GM21526 (cell line): ENCODE results near the gene CSTB.

Experiments
- ATAC-seq: cut with Tn5 transposase; IDR thresholded peaks from one replicate; pipeline ENCODE4 v1.9.1; 2021; ENCODE audit warnings: moderate library complexity; ENCODE audit not compliant: unreplicated experiment, low FRiP score

Gene CSTB

DNA sequence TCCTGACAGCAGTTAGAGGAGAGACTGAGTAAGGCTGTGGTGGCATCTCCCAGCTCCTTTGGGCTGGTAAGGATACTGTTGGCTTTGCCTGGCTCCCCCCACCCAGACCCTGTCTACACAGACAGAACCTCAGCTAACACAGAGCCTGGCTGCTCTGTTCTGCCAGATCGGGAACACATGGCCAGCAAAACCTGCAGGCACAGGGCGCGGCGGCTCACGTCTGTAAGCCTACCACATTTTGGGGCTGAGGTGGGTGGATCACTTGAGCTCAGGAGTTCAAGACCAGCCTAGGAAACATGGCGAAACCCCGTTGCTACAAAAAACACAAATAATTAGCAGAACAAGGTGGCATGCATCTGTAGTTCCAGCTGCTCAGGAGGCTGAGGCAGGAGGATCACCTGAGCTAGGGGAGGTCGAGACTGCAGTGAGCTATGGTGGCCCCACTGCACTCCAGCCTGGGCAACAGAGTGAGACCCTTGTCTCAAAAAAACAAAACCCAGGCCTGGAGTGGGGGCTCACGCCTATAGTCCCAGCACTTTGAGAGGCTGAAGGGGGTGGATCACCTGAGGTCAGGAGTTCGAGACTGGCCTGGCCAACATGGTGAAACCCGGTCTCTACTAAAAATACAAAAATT, 6.7 kb downstream of the CSTB start:
- no peak for ATAC-seq

DNA sequence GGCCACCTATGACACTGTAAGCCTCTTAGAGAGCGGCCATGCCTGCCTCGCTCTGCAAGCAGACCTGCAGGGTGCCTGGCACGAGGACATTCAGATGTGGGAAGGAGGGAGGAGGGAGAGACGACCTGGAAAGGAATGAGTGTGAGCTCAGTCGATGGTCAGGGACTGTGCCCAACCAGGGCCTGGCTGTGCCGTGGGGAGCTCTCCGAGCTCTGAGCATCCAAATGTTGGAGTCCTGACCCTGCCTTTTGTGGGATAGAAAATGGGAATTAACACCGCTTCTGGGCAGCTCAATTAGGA, 7.3 kb downstream of the CSTB start:
- no peak for ATAC-seq

DNA sequence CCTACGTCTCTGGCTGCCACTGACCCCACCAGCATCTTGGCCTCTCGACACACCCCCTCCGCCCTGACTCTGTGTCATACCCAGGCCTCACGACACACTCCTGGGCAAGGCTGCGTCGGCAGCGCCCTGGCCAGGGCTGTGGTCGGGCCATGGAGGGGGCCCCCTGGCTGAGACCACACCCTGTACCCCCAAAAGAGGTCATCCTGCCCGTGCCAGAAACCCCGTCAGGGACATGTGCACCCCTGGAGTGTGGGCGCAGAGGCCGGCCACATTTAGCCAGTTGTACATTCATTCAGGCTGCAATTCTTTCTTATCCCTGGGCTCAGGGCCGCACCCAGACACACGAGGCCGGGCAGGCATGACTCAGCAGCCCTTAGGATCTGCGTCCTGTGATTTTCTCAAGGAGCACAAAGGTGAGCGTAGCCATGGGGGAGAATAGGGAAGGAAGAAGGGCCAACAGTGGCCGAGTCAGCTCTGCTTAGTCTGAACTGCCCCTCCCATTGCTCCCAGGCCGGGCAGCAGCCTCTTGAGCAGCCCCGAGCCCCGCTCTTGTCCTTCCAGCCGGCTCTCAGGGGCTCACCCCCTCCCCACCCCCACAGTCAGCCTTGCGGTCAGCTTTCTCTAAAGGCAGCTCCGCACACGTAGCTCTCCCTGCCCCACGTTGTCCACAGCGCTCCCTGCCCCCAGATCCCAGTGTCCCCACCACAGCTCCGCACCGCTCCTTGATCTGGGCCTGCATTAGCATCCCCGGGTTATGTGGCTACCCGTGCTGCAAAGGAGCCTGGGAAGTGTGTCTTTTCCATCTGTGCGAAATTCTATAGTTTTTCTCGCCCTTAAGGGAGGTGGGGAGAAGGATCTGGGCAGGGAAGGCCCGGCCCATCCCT, 7.9 kb downstream of the CSTB start:
- ATAC-seq, result no peak

DNA sequence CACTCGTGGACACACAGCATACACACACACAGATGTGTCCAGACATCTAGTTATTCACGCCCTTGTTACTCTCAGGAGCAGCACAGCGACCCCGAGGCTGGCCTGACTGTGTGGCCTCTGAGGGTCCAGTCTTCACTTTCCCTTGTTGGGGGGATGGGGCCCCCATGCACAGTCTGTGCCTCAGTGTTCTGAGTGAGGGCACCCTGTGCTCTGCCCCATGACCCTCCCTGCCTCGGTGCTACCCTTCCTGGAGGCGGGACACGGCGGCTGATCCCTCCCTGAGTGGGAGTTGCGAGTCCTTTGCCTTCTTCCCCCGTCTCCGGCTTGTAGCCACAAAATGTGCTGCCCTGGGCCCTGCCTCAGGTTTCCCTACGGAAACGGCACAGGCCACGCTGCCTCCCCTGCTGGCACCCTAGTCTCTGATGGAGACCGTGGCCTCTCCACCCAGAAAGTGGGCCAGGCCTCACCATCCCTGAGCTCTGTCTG, 8.6 kb downstream of the CSTB start:
- ATAC-seq, result no peak

DNA sequence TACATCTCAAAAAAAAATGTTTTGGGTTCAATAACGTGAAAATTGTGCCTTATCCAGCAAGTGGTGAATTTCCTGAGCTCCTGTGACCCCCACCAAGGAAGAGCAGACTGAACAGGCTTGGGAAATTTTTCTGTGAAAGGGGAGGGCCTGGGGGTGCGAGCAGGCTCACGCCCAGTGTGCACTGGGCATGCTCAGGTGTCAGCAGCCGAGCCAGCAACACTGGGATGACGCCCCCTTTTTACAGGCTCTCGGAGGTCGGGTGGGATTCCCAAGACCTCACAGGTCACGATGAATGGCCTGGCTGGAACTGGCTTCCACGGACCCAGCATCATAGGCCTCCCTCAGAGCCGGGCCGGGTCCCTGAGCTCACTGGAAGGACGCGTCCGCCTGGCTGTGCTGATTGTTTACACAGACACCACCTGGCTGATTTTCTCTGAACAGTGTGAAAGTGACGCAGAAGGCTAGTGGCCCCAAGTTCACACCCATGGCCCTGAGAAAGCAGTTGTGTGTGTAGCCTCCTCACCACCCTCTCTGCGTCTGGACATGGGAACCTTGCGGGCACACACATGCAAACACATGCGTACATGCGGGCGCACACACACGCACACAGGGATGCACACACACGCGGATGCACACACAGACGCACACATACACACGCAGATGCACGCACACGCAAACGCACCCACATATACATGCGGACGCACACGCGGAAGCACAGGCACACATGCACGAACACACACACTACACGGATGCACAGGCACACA, 9.2 kb downstream of the CSTB start:
- ATAC-seq, result no peak

DNA sequence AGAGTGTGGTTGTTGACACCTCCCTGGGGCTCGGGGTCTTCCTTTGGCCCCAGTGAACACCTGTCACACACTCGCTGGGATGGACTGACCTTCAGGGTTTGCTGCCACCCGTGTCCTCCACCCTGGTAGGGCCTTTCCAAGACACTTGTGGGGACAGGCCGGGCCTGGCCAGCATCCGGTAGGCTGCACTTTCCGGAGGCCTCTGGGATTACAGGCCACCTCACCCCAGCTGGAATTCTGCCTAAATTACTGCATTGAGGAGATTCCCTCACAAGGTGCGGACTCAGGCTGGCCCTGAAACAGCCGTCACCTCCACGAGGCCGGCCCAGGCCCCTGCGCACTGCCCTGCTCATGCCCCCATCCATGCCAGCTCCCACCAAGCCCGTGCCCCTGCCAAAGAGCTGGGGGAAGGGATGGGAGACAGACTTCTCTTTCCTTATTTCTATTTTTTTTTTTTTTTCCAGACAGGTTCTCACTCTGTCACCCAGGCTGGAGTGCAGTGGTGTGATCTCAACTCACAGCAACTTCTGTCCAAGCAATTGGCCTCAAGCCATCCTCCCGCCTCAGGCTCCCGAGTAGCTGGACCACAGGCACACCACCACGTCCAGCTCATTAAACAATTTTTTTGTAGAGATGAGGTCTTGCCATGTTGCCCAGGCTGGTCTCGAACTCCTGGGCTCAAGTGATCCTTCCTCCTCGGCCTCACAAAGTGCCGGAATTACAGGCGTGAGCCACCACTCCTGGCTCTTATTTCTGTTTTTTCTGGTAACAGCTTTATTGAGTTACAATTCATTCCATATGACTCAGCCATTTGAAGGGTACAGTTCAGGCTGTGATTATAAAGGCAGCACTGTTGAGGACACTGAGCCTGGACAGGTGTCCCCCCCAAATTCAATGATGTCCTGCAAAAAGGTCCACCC, 11.3 kb downstream of the CSTB start:
- no peak for ATAC-seq

DNA sequence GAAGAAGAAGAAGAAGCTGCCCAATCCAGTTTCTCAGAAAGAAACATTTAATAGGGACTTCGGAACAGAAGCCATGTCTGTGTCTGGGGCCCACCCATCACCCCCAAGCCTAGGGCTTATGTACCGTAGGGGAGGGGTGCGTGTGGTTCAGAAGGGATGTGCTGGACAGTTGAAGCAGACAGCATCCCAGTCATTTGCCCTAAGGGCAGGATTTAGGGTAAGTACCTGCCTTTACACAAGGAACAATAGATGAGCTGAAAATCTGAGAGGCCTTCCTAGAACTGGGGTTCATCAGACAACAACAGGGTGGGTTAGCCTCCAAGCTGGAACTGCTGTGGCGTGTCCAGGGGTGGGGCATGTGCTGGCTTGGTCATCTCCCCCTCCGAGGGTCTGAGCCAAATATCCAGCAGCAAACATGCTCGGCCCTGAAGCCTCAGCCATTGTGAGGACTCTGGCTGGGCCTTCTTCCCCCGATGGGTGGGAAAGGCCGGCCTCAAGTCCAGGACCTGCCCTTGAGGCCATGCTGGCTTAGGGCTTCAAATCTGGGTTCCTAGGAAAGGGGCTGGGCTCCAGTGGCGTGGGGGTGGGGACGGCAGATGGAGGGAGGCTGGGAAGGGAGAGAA, 12.1 kb downstream of the CSTB start:
- ATAC-seq, result no peak

DNA sequence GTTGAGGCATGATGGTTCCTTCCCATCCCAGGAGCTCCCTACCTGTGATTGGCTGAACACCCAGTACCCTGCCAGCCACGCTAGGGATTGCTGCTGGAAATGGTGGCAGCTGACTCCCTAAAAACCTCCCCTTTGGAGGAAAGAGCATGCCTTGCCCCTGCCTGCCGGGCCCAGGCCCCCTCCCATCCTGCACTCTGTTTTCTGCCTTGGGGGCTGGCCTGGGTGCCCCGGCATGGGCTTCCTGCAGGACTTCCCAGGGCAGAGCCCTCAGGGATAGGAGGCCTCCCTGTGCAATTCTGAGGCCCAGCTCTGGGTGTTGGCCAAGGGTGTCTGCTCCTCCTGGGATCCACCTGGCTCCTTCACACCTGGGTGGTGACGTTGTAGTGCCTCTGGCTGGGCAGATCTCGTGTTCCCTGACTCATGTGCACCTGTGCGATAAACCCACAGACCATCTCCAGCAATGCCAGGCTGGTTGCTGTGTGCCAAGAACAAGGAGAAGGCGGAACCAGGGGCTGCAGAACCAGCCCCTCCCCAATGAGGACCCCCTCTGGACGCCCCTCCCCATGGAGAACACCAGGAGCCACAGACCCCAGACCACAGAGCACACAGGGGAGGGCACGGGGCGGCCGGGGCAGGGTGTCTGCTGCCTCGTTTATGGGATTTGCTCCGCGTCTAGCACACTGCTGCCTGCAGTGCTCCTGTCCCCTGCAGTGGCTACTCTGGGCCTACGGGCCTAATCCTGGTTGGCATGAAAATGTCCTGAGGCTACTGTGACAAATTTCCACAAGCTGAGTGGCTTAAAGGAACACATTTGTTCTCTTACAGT, 13.6 kb downstream of the CSTB start:
- no peak for ATAC-seq

DNA sequence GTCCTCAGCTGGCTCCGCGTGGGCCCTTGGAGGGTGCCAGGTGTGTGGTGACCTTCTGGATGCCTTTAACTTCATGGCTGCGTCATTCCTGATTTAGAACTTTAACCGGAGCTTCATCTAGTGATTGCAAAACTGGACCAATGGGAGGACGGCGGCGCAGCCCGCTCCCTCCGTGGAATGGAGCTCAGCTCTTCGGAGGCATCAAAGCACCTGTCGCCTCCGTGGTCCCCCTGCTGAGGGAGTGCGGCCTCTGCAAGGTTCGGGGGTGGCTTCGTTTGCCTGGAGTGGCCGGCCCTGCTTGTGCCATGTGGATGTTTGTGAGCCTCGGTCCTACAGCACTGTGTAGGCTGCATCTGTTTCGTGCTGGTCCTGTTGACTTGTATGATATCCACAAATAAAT, 14.2 kb downstream of the CSTB start:
- no peak for ATAC-seq

DNA sequence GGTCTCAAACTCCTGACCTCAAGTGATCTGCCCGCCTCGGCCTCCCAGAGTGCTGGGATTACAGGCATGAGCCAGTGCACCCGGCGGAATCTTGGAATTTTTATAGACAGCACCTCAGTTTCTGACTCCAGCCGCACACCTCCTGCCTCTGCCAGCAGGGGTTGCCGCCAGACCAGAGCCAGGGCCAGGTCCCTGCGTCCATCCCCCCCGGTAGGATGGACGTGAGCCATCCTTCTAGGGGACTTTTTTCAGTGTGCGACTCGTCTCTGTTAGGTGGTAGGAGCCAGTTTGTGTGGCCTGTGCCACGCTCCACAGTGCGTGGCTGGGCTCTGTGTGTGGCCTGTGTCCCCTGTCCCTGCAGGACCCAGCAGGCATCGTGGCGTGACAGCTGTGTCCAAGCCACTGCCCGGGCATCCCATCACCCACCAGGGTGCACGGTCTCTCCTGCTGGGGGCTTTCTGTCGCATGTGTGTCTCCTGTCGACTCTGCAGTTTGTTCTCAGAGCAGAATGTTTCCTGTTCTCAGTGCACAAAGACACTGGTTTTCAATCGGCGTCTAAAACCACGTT, 15.6 kb downstream of the CSTB start:
- no peak for ATAC-seq

DNA sequence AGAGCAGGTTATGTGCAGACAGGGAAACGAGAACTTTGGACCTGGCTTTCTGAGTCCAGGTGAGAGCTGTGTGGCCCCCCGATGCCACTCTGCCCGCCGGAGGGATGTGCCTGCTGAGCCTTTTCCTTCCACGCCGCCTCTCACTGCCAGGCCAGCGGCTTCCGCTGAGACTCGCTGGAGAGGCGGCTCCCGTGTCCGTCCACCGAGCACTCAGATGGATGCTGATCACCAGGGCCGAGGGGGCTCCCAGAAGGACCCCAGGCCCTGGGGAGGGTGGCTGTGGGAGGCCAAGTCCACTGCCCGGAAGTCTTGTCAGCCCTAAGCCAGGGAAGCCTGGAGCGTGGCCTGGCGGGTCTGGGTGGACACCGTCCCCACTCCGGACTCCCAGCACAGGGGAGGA, 16.5 kb downstream of the CSTB start:
- no peak for ATAC-seq

DNA sequence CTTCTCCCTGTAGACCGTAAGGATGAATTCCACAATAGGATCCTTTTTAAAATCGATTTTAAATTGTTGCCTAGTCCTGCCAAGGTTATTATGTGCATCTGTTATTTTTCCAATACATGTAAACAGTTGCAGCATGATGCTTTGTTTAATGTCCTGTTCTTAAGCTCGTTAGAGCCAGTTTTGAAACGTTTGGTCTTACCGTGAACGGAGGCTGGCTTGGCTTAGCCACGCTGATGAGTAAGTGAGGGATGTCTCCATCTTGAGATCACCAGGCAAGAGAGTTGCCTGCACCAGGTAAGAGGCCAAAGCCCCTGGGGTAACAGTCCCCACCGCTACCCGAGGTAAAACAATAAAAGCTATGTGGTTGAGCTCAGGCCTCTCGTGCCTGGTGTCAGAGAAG, 17.3 kb downstream of the CSTB start:
- ATAC-seq, result no peak

DNA sequence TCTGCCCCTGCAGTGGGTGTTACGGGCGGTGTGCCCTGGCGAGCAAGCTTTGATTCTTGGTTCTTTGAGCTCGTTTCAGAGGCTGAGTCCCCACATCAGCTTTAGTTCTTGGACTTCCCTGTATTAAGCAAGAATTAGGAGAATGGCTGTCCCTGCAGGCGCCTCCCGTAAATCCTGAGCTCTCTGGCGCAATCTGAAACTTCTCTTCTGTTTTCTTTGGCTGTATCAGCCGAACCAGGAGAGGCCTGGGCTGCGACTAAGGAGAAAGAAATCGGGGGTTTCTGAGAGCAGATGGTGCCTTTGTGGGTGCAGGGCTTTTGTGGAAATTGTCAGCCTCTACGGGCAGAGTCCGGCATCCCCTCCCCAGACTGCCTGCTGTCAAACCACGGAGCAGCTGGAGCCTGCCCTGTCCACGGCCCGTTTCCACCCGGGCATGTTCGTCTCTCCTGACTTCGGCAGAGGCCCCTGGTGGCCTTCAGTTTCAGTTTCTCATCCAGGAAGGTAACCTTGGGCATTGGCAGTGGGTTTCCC, 17.9 kb downstream of the CSTB start:
- no peak for ATAC-seq

DNA sequence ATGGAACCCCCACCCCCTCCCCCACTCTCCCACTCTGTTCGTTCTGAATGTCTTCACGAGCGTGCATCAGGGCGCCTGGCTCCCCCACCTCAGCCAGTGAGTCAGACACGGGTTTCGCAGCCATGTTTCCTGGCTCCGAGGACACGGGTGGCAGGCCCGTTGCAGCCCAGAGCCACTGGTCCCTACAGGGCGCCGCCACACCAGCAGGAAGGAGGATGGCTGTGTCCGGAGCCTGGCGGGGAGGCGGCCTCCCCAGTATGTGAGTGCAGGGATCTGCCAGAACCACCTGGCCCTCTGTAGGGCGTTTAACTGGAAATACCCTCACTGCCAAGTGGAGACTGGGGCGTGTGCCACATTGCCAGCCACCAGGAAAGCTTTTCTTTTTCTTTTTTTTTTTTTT, 18.5 kb downstream of the CSTB start:
- no peak for ATAC-seq

DNA sequence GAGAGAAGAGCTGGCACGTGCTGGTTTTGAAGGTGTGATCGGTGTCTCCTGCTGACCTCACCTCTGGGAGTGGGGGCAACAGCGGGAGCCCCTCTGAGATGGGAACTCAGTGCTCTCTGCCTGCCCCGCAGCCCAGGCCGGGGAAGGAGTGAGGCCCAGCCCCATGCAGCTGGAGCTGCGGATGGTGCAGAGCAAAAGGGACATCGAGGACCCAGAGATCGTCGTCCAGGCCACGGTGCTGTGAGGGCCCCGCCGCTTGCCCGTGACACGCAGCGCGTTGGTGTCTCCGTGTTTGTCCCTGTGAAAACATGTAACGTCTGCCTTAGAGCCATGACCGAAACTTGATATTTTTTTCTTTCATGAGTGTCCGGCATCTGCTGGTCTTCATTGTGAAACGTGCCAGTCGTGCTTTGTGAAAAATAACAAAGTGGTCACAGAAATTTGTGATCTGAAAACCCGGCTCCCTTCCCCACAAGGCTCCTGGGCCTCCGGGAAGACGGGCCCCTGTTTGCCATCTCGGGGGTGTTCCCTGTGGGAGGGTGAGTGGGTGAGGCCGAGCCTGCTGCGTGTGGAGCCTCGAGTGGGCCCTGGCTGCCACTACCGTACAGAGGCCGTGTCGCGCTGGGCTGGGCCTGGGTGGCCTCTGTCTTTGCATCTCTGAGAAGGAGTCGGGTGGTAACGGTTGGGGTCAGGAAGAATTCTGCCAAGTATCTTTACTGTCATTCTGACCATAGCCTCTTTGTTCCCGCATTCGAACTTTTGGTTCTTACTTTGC, 20.1 kb downstream of the CSTB start:
- ATAC-seq, result no peak

DNA sequence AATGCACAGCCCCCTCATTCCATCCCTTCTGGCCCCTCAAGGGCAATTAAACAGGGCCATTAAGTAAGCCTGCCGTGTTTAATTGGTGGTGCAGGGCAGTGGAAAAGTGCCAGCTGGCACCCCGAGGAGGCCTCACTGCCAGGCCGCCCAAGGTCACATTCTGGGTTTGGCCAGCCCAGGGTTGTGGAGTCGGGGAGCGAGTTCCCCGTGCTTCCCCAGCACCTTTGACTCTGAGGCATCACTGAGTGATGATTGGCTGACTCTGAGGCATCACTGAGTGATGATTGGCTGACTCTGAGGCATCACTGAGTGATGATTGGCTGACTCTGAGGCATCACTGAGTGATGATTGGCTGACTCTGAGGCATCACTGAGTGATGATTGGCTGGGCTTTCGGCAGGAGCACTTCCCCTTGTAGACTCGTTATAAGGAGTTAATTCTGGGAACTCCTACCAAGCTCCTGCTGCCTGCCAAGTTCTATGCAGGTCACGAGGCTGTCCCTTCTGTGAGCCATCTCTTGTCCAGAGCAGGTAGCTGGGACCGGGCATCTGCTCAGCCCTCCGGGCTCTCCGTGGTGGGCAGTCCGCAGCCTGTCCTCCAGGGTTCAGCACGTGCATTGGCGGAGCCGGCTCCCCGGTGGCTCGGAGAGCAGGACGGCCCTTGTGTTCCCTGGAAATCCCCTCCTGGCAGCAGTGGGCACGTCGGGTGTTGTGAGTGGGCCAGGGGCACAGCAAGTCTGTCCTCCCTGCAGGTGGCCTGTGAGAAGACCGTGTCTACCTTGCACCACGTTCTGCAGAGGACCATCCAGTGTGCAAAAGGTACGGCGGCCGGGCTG, 20.9 kb downstream of the CSTB start:
- ATAC-seq, result no peak

DNA sequence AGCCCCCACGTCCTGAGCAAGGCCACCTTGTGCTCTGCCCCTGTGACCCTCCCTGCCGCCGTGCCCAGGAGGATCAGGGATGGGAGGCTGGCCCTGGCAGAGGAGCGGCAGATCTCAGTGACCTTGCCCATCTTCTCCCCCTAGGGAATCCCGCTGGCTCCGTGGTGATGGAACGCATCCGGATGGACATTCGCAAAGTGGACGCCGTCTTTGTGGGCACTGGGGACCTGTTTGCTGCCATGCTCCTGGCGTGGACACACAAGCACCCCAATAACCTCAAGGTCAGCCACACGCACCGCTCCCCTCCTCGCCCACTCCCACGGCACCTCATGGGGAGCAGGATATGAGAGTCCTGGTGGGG, 22.7 kb downstream of the CSTB start:
- ATAC-seq, result no peak
